Testis (tissue), 3 donors: ENCODE measurements around the gene CENPP. TPM values are rescaled to one million over a fixed set of nuclear protein-coding genes. Genes with fewer than 3 reads are reported as not detected.
"Not testable (repeated sequence)": the region's sequence is repeated elsewhere in the genome, so short reads cannot be mapped to it uniquely, and the experiment has no call there.

Experiments used
- DNase-seq: peaks from one replicate; pipeline ENCODE4 v3.0.0-alpha.2; 2019
- H3K27ac ChIP-seq, 2 donors: fragments of 200-600 bp; sonication (generic); one replicate each; pipeline ENCODE4 v1.5.1; 2019
- H3K27me3 ChIP-seq: fragments of 200-600 bp; sonication (generic); one replicate; pipeline ENCODE4 v1.5.1; 2019
- H3K36me3 ChIP-seq: fragments of 200-600 bp; sonication (generic); one replicate; pipeline ENCODE4 v1.5.1; 2017; ENCODE audit warnings: low read depth; ENCODE audit errors: missing control alignments
- H3K4me1 ChIP-seq: fragments of 200-600 bp; sonication (generic); one replicate; pipeline ENCODE4 v1.5.1; 2019
- H3K4me3 ChIP-seq, 2 donors: fragments of 200-600 bp; sonication (generic); one replicate each; pipeline ENCODE4 v1.5.1; 2017 to 2019
- H3K9me3 ChIP-seq: fragments of 200-600 bp; sonication (generic); one replicate; pipeline ENCODE4 v1.5.1; 2017
- CTCF ChIP-seq, 3 experiments: fragments of 450-650 bp in 2 of 3; fragments of 200-600 bp in 1 of 3; sonication (generic) in 1 of 3; IDR thresholded peaks; one replicate each; pipeline ENCODE4 v1.5.1; 2016 to 2019; ENCODE audit warnings: antibody characterized with exemption in 3 of 3, mild to moderate bottlenecking in 2 of 3, moderate library complexity in 1 of 3
- POLR2A ChIP-seq: fragments of 450-650 bp; IDR thresholded peaks from one replicate; pipeline ENCODE4 v1.6.1; 2017; ENCODE audit warnings: antibody characterized with exemption, mild to moderate bottlenecking, moderate library complexity
- WGBS, 2 donors: methylation state at CpG; one replicate each; pipeline ENCODE4 v1.1.5; 2018; 5-methylcytosine and 5-hydroxymethylcytosine counted together
- intact Hi-C: fragments of 100-400 bp; cut with DNase I; formaldehyde crosslinking; loops from one replicate; pipeline ENCODE4 v1.15.1; 2023; ENCODE audit warnings: low total_unique reads
- polyA plus RNA-seq: library from polyadenylated mRNA; stranded (reverse); fragments of 350-450 nt; fragmentation: Illumina TruSeq; extraction: RNeasy Lipid Tissue Mini Kit (QIAGEN cat#74804); gene quantifications from one replicate; pipeline ENCODE4 v1.2.3, GENCODE V29; 2014; ENCODE audit warnings: low read depth, low replicate concordance; ENCODE audit not compliant: insufficient read depth
- total RNA-seq, 2 donors: library from RNA; depleted of rRNA; stranded (reverse); fragments of >200 nt; gene quantifications; one replicate each; pipeline ENCODE4 v1.2.3, GENCODE V29; 2016

Gene CENPP
- total and polyA plus RNA-seq, 3 donors from 2014 or later = 8.1 to 12.1 (median 9.6) TPM

GRCh38 chr9:92407818-92408217, 82.1 kb downstream of the CENPP start:
- 83 to 99% methylated on average over 2 of the region's 2 CpGs for WGBS, 2 donors
- H3K36me3 ChIP-seq = no peaks in the 10 kb centered on the region
- intact Hi-C loops = no loop called here
- no peak for TF ChIP-seq POLR2A
- TF ChIP-seq CTCF (IDR thresholded peaks at IDR 0.05) = no peak
- H3K27me3 ChIP-seq = no peaks in the 10 kb centered on the region
- DNase-seq = no peak
- H3K9me3 ChIP-seq = no peaks in the 10 kb centered on the region
- no peak overlapping the region for H3K4me3 ChIP-seq
- peaks cover 9% of the 10 kb centered on the region for H3K4me1 ChIP-seq
- H3K27ac ChIP-seq = no peak overlapping the region

GRCh38 chr9:92408747-92409478, 83.2 kb downstream of the CENPP start:
- no peaks in the 10 kb centered on the region for H3K9me3 ChIP-seq
- no peaks in the 10 kb centered on the region for H3K27me3 ChIP-seq
- TF ChIP-seq POLR2A (no peak), CTCF (IDR thresholded peaks at IDR 0.05) (no peak)
- H3K4me1 ChIP-seq = peaks cover 9% of the 10 kb centered on the region
- H3K27ac ChIP-seq = no peak overlapping the region
- 86 to 96% methylated on average over 2 of the region's 2 CpGs for WGBS, 2 donors
- no peaks in the 10 kb centered on the region for H3K36me3 ChIP-seq
- H3K4me3 ChIP-seq = no peak overlapping the region
- DNase-seq = no peak
- intact Hi-C loops = no loop called here

- H3K4me3 ChIP-seq, H3K36me3 ChIP-seq, DNase-seq, H3K9me3 ChIP-seq, H3K27me3 ChIP-seq, H3K27ac ChIP-seq, H3K4me1 ChIP-seq, intact Hi-C loops: not testable (repeated sequence)
- 55 to 67% methylated on average over 4 of the region's 4 CpGs for WGBS, 2 donors
Measured at GRCh38 chr9:92411157-92411556, 85.4 kb downstream of the CENPP start.

GRCh38 chr9:92414566-92414965, 88.8 kb downstream of the CENPP start:
- WGBS, 2 donors = 76 to 81% methylated on average over 1 of the region's 1 CpG
- intact Hi-C loops = no loop called here
- no peaks in the 10 kb centered on the region for H3K9me3 ChIP-seq
- TF ChIP-seq CTCF (IDR thresholded peaks at IDR 0.05) (no peak), POLR2A (no peak)
- H3K36me3 ChIP-seq = no peaks in the 10 kb centered on the region
- DNase-seq = no peak
- H3K27ac ChIP-seq = no peak overlapping the region
- no peaks in the 10 kb centered on the region for H3K4me1 ChIP-seq
- no peak overlapping the region for H3K4me3 ChIP-seq
- H3K27me3 ChIP-seq = no peaks in the 10 kb centered on the region

- intact Hi-C loops = no loop called here
- H3K9me3 ChIP-seq = no peaks in the 10 kb centered on the region
- H3K4me1 ChIP-seq = no peaks in the 10 kb centered on the region
- TF ChIP-seq CTCF (IDR thresholded peaks at IDR 0.05) = no peak
- TF ChIP-seq POLR2A = no peak
- H3K4me3 ChIP-seq = peak overlapping the region in 1 of 2 donors; percentile 24
- peak overlapping the region; percentile 28 to 70 for H3K27ac ChIP-seq
- 47 to 51% methylated on average over 2 of the region's 2 CpGs for WGBS, 2 donors
- no peak for DNase-seq
- H3K36me3 ChIP-seq = no peaks in the 10 kb centered on the region
- no peaks in the 10 kb centered on the region for H3K27me3 ChIP-seq
Measured at GRCh38 chr9:92422611-92423338, 97.0 kb downstream of the CENPP start.
